ENCODE results near the gene ATN1. TPM values are rescaled to one million over a fixed set of nuclear protein-coding genes. Genes with fewer than 3 reads are reported as not detected.

Gene ATN1
- total and polyA plus RNA-seq, 2 of the 8 experiments (the other 6 are each of a cell fraction or from before 2014, with no cell fraction given) = 20.6 to 73.4 TPM

DNA sequence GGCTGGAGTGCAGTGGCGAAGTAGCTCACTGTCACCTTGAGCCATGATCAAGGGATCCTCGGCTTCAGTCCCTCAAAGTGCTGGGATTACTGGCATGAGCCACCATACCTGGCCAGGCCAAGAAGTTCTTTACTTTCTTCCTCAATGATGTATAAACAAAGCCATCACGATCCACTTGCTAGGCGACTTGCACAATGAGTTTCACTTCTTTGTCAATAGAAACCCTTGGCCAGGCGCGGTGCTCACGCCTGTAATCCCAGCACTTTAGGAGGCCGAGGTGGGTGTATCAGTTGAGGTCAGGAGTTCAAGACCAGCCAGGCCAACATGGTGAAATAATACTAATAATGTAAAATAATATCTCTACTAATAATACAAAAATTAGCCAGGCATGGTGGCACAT, 40.3 kb upstream of the ATN1 start:
- CTCF ChIA-PET (ENCODE audit: partially characterized antibody) = interaction anchor here (2.3 kb wide), 1 partner anchor 16 kb away, joined by 18 read pairs; the partner anchor contains the start of gene SPSB2
- 85% methylated on average over 8 of the region's 8 CpGs; no CpG with 5 or more reads in 1 of the 2 experiments for WGBS, 2 experiments (ENCODE audit: extremely low coverage in 1 of 2, insufficient coverage in 1 of 2, insufficient read length in 1 of 2, insufficient replicate concordance in 2 of 2, low coverage in 1 of 2, low lambda C conversion rate in 2 of 2, missing lambda C conversion rate in 1 of 2)
- Histone ChIP-seq H3K14ac (ENCODE audit: insufficient read length) (no peak overlapping the region), H3K9ac (replicated peaks in 1 of 4; ENCODE audit: extremely low read depth in 1 of 4, low read depth in 3 of 4, low read length in 3 of 4) (no peak overlapping the region), H2BK120ac (replicated peaks; ENCODE audit: low read depth, low read length) (no peak overlapping the region), H3K23ac (ENCODE audit: insufficient read length) (no peak overlapping the region), H3K27ac (ENCODE audit: low read depth, low read length) (no peak overlapping the region), H3K4me3 (ENCODE audit: extremely low read depth in 1 of 4, insufficient read depth in 2 of 4, low read depth in 3 of 4, low read length in 4 of 4) (no peak overlapping the region), H2AK5ac (ENCODE audit: low read depth, low read length) (peak overlapping the region; percentile 100; the same call in 1 of the 2 replicates), H3K4me2 (ENCODE audit: insufficient read depth in 1 of 2, low read depth in 2 of 2, low read length in 2 of 2) (no peak overlapping the region), H4K91ac (replicated peaks; ENCODE audit: insufficient read length, low read length) (peak overlapping the region; percentile 29), H2BK15ac (ENCODE audit: low read length) (no peak overlapping the region), H4K8ac (ENCODE audit: extremely low read depth, insufficient read depth, low read length) (no peak overlapping the region), H3K9me3 (ENCODE audit: insufficient read depth in 2 of 2, low read depth in 1 of 2, low read length in 1 of 2) (no peaks in the 10 kb centered on the region), H2BK12ac (ENCODE audit: low read depth, low read length) (peak overlapping the region; percentile 97), H3K36me3 (ENCODE audit: control insufficient read depth in 2 of 4, insufficient read depth in 4 of 4, low read length in 3 of 4) (peaks cover 0 to 20% (median 1%) of the 10 kb centered on the region in 4 experiments; a peak in 4 of 8 replicates), H4K5ac (ENCODE audit: insufficient read length, low read depth, low read length) (peak overlapping the region; percentile 62), H2BK20ac (ENCODE audit: low read length) (peak overlapping the region; percentile 80; the same call in 1 of the 2 replicates), H3K79me1 (ENCODE audit: low read depth, low read length) (no peaks in the 10 kb centered on the region), H3K18ac (ENCODE audit: extremely low read depth, low read length) (peak overlapping the region; percentile 85; the same call in 1 of the 2 replicates), H3K79me2 (ENCODE audit: control insufficient read depth in 1 of 2, insufficient read depth in 2 of 2, low read length in 2 of 2) (no peaks in the 10 kb centered on the region), H2BK5ac (ENCODE audit: low read depth, low read length) (peak overlapping the region; percentile 60; the same call in 1 of the 2 replicates), H2AFZ (ENCODE audit: low read length) (no peak overlapping the region), H3K27me3 (replicated peaks in 1 of 4; ENCODE audit: control insufficient read depth in 3 of 4, extremely low read depth in 1 of 4, insufficient read depth in 3 of 4, low read length in 3 of 4) (no peaks in the 10 kb centered on the region), H3K4me1 (replicated peaks in 1 of 4; ENCODE audit: control insufficient read depth in 3 of 4, insufficient read depth in 4 of 4, low read length in 3 of 4) (peaks cover 2 to 13% (median 8%) of the 10 kb centered on the region in 4 experiments; a peak in 6 of 7 replicates), H3K56ac (replicated peaks; ENCODE audit: insufficient read length, low read depth, low read length) (no peak overlapping the region), H3K4ac (replicated peaks; ENCODE audit: insufficient read length, low read depth, low read length) (no peak overlapping the region), H3K23me2 (ENCODE audit: low read depth, low read length) (no peaks in the 10 kb centered on the region), H4K20me1 (replicated peaks in 1 of 2; ENCODE audit: control insufficient read depth in 1 of 2, insufficient read depth in 2 of 2, low read length in 2 of 2) (no peaks in the 10 kb centered on the region)
- POLR2A ChIA-PET (ENCODE audit: partially characterized antibody) = interaction anchor here (1.0 to 7.8 kb wide), 5 partner anchors 12 to 81 kb away, joined by 4 to 86 read pairs (median 4); partner anchors contain the start of genes SPSB2 and TPI1
- FAIRE-seq (no peak), DNase-seq (ENCODE audit: low read depth in 1 of 2, low spot score in 2 of 2) (no peak)
- TF ChIP-seq POLR2AphosphoS5 (IDR thresholded peaks at IDR 0.05; ENCODE audit: low read depth, low read length) (no peak), SRF (IDR thresholded peaks at IDR 0.05; ENCODE audit: low read depth, low read length) (no peak), CTBP2 (IDR thresholded peaks at IDR 0.05; ENCODE audit: borderline replicate concordance, insufficient read depth, insufficient read length, low read length) (no peak), TCF12 (IDR thresholded peaks at IDR 0.05; ENCODE audit: low read depth, low read length) (no peak), JUN (IDR thresholded peaks at IDR 0.05; ENCODE audit: low read depth, low read length) (no peak), KDM4A (IDR thresholded peaks at IDR 0.05; ENCODE audit: low read depth, low read length, severe bottlenecking) (no peak), HDAC2 (IDR thresholded peaks at IDR 0.05; ENCODE audit: borderline replicate concordance in 1 of 2, low read depth in 2 of 2, low read length in 2 of 2) (no peak), TEAD4 (IDR thresholded peaks at IDR 0.05; ENCODE audit: low read depth, low read length) (no peak), KDM1A (IDR thresholded peaks at IDR 0.05; ENCODE audit: borderline replicate concordance, low read length) (no peak), ASH2L (IDR thresholded peaks at IDR 0.05; ENCODE audit: low read length) (no peak), SUZ12 (IDR thresholded peaks at IDR 0.05; ENCODE audit: low read length) (no peak)

All from H1 (cell line).